Activated naive CD4-positive, alpha-beta T cell treated with Interleukin-2 at 50 U/mL for 16 hours (primary cell): ENCODE data around the gene CASP8.
"Not testable (repeated sequence)": the region's sequence is repeated elsewhere in the genome, so short reads cannot be mapped to it uniquely, and the experiment has no call there.

Source experiments
- DNase-seq: peaks from one replicate; pipeline ENCODE4 v3.0.0-alpha.2; 2020

The CASP8 gene

DNA sequence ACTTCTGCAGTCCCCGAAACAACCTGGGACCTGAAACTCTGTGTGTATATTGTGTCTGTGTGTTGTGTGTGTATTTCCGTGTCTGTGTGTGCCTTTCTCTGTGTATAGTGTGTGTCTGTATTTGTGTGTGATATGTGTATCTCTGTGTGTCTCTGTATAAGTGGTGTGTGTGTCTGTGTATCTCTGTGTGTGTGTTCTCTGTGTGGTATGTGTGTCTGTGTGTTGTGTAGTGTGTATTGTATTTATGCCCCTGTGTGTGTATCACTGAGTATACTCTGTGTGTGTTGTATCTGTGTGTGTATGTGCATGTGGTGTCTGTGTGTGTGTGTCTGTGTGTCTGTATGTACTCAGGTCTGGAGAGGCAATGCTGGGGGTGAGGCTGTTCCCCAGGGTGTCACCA is 11.6 kb downstream of the CASP8 start:
- no peak for DNase-seq

DNA sequence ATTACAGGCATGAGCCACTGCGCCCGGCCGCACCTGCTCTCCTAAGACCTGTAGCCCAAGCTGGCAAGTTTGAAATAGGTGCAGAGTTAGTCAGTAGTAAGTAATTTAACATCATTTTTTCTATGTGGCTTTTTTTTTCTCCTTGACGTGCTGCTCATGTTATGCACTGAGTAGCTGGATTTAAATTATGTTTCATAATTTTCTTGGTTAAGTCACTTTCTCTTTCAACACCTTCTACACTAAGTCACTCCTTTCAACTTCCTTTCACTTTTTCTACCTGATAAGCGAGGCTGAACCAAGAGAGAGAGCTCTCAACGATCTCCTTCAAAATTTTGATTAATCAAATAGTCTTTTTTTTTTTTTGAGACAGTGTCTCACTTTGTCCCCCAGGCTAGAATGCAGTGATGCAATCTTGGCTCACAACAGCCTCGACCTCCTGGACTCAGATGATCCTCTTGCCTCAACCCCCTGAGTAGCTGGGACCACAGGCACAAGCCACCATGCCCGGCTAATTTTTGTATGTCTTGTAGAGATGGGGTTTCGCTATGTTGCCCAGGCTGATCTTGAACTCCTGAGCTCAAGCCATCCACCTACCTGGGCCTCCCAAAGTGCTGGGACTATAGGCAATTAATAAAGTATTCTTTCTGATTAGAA is 13.1 kb downstream of the CASP8 start:
- DNase-seq, result no peak

DNA sequence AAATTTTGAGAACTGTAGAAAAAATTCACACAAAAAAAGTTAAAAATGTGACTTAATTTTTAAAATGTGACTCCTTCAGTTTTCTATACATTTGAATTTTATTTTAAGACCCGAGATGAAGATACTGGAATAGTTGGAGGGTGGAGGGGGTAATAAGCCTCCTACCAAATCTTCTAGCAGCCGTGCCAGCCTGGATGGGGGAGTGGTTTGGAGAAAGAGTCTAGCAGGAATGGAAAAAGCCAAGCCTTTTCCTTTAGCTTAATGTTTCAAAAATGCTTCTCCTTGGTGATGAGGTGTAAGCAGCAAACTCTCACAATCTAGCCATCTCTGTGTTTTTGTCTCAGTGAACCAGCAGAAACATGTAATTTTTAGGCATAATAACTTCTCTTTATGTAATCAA is 14.7 kb downstream of the CASP8 start:
- DNase-seq, result no peak

DNA sequence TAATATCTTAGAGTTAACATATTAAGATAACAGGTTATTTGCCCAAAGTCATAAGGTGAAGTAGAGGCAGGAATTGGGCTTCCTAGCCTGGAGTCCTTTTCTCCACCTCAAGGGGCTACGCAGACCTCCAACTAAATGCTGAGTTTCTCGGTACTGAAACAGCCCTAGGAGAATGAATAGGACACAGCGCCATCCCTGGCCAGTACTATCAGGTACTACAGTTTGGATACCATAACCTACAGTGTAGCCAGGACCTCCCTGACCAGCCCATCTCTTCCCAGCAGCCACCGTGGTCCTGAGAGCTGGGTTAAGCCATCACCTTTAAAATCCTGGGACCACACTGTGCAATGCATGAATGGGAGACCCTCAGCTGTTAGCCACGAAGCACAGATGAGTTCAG is 15.7 kb downstream of the CASP8 start:
- no peak for DNase-seq

DNA sequence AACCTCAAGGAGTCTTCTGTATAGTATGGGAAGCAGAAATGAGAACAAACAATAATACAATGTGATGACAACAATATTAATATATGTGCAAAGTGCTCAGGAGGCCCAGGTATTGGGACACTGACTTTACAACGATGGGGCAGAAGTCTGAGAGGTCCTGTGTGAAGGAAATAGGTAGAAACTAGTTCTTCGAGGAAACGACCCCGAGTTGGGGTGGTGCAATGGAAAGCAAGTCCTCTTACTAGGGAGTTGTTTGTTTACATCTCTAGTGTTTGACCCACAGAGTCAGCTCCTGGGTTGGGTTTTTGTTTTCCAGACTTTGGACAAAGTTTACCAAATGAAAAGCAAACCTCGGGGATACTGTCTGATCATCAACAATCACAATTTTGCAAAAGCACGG is 16.2 kb downstream of the CASP8 start:
- DNase-seq, result no peak

DNA sequence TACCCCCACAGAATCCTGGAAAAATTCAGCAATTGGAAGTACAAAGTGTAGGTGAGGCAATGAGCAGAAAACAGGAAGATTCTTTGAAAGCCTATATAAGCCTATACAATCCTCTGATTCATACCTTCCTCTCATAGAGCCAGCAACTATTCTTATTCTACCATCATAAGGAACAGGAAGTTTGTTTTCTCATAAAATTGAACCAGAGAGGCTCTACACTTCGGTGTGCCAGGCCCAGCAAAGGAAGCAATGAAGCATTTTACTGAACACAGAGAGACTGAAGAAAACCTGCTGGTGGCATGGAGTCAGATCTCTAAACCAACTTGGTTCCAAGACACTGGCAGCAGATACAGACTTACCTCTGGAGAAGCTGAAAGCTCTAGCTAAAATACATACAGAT is 18.7 kb downstream of the CASP8 start:
- DNase-seq, result no peak

DNA sequence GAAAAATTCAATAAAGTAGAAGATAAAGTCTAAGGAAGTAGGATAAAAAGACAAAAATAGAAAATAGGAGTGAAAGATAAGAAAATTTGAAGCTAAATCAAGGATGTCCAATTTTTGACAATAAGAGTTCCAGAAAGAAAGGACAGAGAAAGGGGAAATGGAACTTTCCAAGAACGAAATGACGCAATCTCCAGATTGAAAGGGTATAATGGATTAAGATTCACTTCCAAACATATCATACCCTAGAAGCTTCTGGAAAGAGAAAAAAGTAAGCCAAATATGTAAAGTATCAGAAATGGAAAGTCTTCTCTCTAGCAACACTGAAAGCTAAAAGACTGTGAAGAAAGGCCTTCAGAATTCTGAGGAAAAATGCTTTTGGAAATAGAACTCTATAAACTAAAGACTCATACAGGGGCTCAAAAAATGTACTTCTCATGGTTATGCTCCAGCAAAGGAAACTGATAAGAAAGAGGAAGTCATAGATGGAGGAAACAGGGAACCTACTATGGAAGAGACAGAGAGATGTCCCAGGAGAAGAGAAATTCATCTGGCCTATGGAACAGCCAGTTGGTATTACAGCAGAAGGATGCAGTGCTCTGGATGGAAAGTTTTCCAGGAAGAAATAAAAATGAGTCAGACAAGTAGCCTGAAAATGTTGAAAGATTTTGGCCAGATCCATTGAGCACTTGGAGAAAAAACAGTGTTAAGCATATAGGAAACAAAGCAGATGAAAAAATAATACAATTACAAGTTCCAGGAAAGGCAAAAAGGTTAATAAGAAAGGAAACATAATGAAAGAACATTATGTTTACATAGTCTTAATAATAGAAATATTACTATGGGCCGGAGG is 20.1 kb downstream of the CASP8 start:
- no peak for DNase-seq

DNA sequence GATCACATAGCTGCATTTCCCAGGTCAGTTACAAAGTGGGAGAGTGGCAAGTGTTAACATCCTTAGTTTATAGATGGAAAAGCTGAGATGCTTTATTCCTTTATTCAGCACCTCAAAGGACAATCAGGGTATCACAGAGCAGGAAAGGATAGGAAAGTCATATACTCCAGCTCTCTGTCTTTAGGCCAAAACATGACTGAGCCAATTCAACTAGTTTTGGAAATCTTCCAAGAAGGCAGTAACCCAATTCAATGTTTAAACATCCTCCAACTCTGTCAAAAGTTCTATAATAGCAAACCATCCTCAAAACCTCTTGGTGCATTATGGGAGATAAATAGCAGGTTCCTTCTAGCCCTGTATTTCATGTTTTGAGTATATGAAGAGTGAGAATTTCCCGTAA is 25.2 kb downstream of the CASP8 start:
- no peak for DNase-seq

DNA sequence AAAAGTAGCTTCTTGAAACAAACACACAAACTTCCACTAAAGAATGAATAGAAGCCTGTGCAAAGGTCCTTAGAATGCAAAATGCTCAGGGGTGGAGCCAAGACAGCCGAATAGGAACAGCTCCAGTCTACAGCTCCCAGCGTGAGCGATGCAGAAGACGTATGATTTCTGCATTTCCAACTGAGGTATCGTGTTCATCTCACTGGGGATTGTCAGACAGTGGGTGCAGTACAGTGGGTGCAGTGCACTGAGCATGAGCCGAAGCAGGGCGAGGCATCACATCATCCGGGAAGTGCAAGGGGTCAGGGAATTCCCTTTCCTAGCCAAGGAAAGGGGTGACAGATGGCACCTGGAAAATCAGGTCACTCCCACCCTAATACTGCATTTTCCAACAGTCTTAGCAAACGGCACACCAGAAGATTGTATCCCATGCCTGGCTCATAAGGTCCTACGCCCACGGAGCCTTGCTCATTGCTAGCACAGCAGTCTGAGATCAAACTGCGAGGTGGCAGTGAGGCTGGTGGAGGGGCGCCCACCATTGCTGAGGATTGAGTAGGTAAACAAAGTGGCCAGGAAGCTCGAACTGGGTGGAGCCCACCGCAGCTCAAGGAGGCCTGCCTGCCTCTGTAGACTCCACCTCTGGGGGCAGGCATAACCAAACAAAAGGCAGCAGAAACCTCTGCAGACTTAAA is 30.3 kb downstream of the CASP8 start:
- DNase-seq, result not testable (repeated sequence)

DNA sequence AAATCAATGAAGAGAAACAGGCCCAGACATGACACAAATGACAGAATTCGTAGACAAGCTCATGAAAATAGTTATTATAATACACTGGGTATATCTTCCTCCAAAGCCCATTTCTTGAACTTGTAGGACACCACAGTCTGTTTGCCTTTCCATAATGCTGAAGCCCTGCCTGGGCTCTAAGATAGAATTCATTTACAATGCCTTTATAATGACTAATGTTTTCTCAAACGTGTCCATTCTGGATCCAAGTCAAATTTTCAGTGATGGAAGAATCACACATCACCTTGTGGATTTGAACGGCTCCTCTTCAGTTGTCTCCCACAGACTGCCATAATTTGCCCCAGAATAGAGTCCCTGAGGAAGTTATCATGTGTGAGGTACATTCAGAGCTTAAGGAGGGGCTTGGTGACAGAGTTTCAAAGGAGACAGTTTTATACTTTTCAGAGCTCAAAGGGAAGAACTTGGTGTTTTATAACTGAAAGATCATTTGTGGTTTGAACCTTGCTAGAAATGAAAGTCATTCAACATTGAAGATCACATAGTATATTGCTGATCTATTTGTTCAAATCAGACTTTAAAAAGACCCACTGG is 38.2 kb downstream of the CASP8 start:
- DNase-seq, result no peak

DNA sequence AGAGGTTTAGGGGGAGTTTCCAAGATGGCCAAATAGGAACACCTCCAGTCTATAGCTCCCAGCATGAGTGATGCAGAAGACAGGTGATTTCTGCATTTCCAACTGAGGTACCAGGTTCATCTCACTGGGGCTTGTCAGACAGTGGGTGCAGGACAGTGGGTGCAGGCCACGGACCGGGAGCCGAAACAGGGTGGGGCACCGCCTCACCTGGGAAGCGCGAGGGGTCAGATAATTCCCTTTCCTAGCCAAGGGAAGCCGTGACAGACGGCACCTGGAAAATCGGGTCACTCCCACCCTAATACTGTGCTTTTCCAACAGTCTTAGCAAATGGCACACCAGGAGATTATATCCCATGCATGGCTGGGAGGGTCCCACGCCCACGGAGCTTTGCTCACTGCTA is 39.6 kb downstream of the CASP8 start:
- not testable (repeated sequence) for DNase-seq

DNA sequence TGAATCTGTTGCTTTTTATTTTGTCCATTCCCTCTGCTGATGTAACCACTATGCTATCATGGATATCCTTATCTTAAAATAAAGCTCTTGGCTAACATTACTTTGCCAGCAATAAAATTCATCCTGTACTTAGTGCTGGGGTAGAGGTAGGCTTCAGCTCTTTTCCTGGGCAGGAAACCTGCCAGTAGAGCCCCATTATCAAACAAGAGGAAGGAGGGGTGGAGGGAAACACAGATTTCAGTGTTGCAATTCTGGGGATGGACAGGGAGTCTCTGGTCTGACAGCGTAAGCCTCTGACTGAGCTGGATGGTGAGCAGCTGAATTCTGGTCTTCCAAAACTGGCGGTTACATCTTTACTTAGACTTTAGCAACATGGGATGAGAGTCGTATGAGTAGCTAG is 47.5 kb downstream of the CASP8 start:
- DNase-seq, result no peak

DNA sequence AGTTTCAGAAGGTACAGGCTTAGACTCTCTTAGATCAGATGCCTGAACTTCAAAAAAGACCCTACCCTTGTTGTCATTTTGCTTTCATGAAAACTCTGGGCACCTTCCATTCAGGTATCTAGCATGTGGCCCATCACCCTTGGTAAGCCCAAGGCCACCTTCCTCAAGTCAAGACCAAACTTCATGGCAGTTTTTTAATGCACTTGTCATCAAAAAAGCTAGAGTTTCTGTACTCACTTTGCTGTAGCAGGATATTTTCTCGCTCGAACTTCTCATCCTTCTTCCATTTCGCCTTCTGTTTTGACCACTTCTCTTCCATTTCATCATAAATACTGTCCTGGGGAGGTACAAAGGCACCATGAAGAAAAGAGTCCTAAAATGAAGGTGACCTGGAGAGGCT is 48.6 kb downstream of the CASP8 start:
- DNase-seq, result no peak

DNA sequence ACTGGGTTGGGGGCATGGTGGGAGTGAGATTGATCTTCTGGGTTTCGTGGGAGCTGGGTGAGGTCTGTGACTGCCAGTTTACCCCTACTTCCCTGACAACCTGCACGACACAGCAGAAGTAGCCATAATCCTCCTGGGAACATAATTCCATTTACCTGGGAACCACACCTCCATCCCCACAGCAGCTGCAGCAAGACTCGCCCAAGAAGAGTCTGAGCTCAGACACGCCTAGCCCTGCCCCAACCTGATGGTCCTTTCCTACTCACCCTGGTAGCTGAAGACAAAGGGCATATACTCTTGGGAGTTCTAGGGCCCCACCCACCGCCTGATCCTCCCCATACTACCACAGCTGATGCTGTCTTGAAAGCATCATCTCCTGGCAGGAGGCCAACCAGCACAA is 53.0 kb downstream of the CASP8 start:
- DNase-seq, result no peak

DNA sequence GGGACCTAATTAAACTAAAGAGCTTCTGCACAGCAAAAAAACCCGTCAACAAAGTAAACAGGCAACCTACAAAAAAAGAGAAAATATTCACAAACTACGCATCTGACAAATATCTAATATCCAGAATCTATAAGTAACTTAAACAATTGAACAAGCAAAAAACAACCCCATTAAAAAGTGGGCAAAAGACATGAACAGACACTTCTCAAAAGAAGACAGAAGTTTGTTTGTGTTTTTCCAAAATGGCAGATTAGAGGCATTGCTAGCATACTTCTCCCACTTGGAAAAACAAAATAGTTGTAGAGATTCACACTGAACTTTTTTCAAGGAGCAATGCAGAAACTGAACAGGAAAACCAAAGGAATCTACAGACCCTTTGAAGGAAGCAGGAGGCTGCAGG is 59.2 kb downstream of the CASP8 start:
- no peak for DNase-seq

DNA sequence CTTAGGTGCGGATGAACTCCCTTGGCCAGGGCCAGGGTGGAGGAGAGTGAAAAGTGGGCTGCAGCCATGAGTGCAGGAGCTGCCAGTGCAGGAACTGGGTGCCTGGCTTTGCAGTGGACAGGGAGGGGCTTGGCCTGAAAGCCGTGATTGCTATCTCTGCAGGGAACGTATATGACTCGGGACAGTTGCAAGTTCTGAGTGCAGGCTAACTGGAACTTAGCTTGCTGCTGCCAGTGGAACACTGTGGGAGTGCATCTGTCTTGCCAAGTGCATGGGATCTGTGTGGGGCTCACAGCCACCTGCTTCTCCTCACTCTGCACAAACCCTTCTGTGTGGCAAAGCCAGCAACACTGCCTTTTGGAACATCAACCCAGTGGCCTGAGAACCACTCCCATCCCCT is 59.9 kb downstream of the CASP8 start:
- no peak for DNase-seq

DNA sequence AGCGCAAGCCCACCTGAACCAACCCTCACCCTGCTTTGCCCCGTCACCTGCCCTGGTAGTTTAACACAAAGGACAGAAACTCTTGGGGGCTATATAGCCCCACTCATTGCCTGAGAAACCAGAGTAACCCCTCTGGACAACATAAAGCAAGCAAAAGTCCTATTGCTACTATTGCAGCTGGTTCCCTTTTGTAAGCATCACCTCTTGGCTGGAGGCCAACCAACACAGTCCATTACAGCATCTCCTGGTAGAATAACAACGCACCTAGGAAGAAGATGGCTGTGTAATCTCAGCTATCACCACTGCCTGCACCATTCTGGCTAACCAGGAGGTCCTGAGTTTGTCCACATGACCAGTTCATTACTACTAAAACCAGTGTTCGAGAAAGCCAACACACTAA is 60.4 kb downstream of the CASP8 start:
- DNase-seq, result no peak

DNA sequence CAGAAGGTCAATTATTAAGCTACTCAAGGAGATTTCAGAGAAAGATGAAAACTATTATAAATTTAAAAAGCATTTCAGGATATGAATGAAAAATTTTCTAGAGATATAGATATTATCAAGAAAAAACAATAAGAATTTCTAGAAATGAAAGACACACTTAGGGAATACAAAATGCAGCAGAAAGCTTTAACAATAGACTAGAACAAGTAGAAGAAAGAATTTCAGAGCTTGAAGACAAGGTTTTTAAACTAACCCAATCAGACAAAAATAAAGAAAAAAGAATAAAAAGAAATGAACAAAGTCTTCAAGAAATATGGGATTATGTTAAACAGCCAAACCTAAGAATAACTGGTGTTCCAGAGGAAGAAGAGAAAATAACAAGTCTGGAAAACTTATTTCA is 62.4 kb downstream of the CASP8 start:
- no peak for DNase-seq

DNA sequence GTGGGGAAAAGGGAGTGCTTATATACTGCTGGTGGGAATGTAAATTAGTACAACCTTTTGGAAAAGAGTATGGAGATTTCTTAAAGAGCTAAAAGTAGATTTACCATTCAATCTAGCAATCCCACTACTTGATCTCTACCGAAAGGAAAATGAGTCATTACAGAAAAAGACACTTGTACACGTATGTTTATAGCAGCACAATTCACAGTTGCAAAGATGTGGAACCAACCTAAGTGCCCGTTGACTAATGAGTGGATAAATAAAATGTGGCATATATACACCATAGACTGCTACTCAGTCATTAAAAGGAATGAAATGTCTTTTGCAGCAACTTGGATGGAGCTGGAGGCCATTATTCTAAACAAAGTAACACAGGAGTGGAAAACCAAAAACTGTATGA is 67.3 kb downstream of the CASP8 start:
- no peak for DNase-seq

DNA sequence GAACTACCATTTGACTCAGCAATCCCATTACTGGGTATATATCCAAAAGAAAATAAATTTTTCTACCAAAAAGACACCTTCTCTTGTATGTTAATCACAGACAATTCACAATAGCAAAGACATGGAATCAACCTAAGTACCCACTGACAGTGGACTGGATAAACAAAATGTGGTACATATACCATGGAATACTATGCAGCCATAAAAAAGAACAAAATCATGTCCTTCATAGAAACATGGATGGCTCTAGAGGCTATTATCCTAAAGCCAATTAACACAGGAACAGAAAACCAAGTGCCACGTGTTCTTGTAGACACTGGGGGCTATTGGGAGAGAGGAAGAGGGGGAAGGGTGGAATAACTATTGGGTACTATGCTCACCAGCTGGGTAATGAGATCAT is 69.1 kb downstream of the CASP8 start:
- no peak for DNase-seq
